Measurements from ENCODE around the gene AAMDC. TPM values are rescaled to one million over a fixed set of nuclear protein-coding genes. Genes with fewer than 3 reads are reported as not detected.
"Not testable (repeated sequence)": the region's sequence is repeated elsewhere in the genome, so short reads cannot be mapped to it uniquely, and the experiment has no call there.

The AAMDC gene
- polyA plus RNA-seq, 3 donors = 43.2 to 55.6 (median 49.4) TPM

- no peak for DNase-seq (ENCODE audit: extremely low read depth in 1 of 11, low read depth in 9 of 11, low spot score in 4 of 11)
Observed at GRCh38 chr11:77806415-77806814, 14.5 kb upstream of the AAMDC start.

DNA sequence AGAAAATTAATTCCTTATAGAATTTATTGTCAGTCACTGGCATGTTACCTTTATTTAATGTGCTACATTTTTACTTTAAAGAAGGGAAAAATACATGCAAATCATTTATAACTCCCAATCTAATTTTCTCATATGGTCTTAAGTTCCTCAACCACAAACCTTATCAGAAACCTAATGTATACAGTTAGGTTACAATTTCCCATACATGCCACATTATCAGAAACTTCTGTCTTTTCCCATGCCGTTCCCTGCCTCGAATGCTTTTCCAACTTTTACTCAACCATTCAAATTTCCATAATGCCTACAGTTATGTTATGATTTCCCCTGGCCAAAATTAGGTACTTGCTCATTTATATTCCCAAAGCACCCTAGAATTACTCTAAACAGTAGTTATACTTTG, 14.0 kb upstream of the AAMDC start:
- no peak for DNase-seq (ENCODE audit: extremely low read depth in 1 of 11, low read depth in 9 of 11, low spot score in 4 of 11)

GRCh38 chr11:77813256-77813655, 7.7 kb upstream of the AAMDC start:
- DNase-seq (ENCODE audit: extremely low read depth in 1 of 11, low read depth in 9 of 11, low spot score in 4 of 11) = no peak

DNA sequence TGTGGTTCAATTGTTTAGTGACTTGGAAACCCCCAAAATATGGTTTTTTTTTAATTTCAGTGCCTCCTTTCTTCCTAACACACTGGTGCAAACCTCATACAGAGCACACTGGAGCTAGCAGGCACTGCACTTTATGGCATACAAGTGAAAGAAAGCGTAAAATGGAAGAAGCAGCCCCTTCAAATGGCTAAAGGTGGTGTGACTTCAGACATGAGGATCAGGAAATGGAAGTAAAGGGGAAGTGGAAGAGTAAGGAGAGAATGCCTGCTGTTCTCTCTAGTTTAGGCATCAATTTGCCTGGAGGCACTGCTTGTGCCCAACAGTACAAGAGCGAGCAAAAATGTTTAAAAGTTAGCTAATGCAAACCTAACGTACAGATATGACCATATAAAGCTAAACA, 6.1 kb upstream of the AAMDC start:
- DNase-seq (ENCODE audit: extremely low read depth in 1 of 11, low read depth in 9 of 11, low spot score in 4 of 11) = no peak

DNA sequence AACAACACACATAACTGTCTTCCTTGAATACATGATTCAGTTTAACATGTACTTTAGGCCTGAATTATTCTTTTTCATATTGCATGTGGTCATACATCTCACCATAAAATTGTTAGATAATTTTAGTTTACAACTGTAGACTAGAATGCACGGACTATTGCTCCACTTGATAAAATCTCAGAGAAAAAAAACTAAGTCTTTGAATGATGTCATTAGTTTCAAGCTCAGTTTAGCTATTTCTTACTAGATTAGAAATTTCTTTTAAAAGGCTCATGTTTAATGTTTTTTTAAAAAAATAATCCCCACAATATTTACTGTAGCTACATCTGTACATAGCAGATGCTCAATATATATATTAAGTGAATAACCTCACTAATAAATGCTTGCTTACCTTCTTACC, 5.5 kb upstream of the AAMDC start:
- DNase-seq (ENCODE audit: extremely low read depth in 1 of 11, low read depth in 9 of 11, low spot score in 4 of 11) = no peak

DNA sequence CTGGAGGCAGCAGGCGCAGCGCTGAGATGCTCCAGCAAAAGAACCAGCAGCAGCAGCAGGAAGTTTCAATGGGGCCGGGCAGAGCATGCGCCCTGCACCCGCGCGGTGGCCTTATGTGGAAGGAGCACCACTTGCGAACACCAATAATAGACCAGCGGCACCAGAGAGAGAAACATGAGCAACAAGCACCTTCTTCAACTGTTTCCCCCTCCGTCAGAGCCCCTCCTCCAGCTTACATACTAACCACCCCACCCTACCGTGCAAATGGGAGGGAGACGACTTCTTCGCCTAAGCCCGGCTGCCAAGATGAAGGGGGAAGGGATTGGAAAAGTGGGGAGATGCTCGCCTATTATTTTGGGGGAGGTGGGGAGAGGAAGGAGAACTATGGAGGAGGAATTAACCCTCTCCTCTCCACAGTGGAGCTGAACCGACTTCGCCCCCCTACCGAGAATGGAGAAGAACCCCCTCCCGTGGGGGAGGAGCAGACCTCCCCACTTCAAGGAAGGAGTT, 1.5 kb upstream of the AAMDC start:
- peak; percentile 55 to 80 (median 70) for DNase-seq (ENCODE audit: extremely low read depth in 1 of 11, low read depth in 9 of 11, low spot score in 4 of 11)

DNA sequence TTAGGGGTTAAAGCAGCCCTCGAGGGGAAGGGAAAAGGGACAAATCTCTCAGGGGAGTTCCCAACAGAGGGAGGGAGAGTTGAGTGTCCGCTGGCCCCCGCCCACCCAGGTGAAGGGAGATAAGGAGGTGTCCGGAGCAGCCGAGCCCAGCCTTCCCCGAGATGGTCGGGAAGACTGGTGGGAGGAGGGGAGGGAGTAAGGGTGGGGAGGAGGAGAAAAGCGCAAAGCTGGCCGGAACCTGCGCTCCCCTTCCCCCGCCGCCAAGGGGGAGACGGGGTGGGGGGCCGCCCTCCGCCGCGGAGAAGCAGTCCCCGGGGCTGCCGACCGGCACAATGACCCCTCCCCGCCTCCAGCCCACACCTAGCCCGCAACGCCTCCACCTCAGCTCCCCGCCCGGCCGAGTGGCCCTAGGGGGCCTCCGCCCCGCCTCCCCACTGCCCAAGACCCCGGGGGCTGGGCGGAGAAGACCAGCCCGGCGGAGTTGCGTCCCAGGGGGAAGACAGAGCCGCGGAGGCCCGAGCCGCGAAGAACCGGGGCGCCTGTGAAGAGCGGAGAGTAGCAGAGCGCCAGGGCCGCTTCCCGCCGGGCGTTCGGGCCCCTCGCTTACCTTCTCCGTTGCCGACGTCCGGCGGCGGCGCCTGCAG, 901 bp upstream of the AAMDC start:
- peak; percentile 10 to 45 (median 41) for DNase-seq (ENCODE audit: extremely low read depth in 1 of 11, low read depth in 9 of 11, low spot score in 4 of 11)

DNA sequence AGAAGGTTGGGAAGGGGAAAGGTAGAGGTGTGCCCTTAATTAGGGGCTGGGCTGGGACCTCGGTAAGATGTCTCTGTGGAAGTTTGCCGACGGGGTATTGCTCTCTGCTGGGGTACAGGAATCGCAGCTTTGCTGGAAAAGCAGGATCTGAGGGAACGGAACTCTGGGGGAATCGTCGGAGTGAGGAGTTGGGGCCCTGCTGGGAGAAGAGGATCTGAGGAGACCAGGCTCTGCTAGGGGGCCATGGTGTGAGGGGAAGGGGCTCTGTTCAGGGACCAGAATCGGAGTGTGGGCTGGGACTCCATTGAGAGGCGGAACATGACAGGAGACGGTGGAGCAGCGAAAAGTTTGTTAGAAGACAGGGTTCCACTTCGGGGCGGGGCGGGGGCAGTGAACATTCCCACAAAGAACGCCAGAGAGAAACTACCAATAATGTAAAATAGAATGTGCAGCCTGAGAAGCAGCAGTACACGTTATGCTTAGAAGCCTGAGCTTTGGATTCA, 456 bp downstream of the AAMDC start:
- DNase-seq (ENCODE audit: extremely low read depth in 1 of 11, low read depth in 9 of 11, low spot score in 4 of 11) = peak in 8 of 11 donors; percentile 7 to 45 (median 20)

DNA sequence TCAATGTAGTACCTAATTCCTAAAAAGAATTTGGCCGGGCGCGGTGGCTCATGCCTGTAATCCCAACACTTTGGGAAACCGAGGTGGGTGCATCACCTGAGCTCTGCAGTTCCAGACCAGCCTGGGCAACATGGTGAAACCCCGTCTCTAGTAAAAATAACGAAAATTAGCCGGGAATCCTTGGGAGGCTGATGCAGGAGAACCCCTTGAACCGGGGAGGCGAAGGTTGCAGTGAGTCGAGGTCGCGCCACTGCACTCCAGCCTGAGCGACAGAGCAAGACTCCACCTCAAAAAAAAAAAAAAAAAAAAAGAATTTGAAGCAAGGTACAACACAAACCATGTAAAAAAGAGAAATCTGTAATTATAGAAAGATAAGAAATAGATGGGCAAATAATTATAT, 1.2 kb downstream of the AAMDC start:
- not testable (repeated sequence) for DNase-seq (ENCODE audit: extremely low read depth in 1 of 11, low read depth in 9 of 11, low spot score in 4 of 11)

GRCh38 chr11:77823775-77824174, 2.8 kb downstream of the AAMDC start:
- peak in 3 of 11 donors; percentile 4 to 12 (median 12) for DNase-seq (ENCODE audit: extremely low read depth in 1 of 11, low read depth in 9 of 11, low spot score in 4 of 11)

DNA sequence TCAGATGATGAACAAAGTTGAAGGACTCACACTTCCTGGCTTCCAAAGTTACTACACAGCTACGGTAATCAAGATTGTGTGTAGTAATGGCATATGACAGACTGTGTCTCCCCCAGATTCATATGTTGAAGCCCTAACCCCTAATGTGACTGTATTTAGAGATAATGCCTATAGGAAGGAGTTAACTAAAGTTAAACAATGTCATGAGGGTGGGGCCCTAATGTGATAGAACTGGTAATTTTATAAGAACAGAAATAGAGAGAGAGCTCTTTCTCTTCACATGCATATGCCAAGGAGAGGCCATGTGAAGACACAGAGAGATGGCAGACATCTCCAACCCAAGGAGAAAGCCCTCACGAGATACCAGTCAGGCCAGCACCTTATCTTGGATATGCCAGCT, 8.0 kb downstream of the AAMDC start:
- DNase-seq (ENCODE audit: extremely low read depth in 1 of 11, low read depth in 9 of 11, low spot score in 4 of 11) = no peak

DNA sequence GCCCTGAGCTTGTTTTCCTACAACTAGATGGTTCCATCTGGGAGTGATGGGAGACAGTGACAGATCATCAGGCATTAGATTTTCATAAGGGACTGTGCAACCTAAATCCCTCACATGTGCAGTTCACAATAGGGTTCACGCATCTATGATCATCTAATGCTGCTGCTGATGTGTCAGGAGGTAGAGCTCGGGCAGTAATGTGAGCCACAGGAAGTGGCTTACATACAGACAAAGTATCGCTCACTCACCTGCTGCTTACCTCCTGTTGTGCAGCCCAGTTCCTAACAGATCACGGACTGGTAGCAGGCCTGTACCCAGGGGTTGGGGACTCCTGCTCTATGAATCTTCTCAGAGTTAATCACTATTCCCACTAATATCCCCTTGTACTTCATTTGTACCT, 12.4 kb downstream of the AAMDC start:
- no peak for DNase-seq (ENCODE audit: extremely low read depth in 1 of 11, low read depth in 9 of 11, low spot score in 4 of 11)

- DNase-seq (ENCODE audit: extremely low read depth in 1 of 11, low read depth in 9 of 11, low spot score in 4 of 11) = no peak
Observed at GRCh38 chr11:77842441-77843121, 21.6 kb downstream of the AAMDC start.

- DNase-seq (ENCODE audit: extremely low read depth in 1 of 11, low read depth in 9 of 11, low spot score in 4 of 11) = not testable (repeated sequence)
Observed at GRCh38 chr11:77843700-77844099, 22.8 kb downstream of the AAMDC start.

GRCh38 chr11:77851503-77851902, 30.6 kb downstream of the AAMDC start:
- no peak for DNase-seq (ENCODE audit: extremely low read depth in 1 of 11, low read depth in 9 of 11, low spot score in 4 of 11)

DNA sequence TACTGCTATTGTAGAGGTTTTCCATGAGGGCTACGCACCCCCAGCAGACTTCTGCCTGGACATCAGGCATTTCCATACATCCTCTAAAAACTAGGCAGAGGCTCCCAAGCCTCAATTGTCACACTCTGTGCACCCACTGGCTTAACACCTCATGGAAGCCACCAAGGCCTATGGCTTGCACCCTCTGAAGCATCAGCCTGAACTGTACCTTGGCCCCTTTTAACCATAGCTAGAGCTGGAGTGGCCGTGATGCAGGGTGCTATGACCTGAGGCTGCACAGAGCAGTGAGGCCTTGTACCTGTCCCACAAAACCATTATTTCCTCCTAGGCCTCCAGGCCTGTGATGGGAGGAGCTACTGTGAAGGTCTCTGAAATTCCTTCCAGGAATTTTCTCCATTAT, 33.9 kb downstream of the AAMDC start:
- DNase-seq (ENCODE audit: extremely low read depth in 1 of 11, low read depth in 9 of 11, low spot score in 4 of 11) = no peak

DNA sequence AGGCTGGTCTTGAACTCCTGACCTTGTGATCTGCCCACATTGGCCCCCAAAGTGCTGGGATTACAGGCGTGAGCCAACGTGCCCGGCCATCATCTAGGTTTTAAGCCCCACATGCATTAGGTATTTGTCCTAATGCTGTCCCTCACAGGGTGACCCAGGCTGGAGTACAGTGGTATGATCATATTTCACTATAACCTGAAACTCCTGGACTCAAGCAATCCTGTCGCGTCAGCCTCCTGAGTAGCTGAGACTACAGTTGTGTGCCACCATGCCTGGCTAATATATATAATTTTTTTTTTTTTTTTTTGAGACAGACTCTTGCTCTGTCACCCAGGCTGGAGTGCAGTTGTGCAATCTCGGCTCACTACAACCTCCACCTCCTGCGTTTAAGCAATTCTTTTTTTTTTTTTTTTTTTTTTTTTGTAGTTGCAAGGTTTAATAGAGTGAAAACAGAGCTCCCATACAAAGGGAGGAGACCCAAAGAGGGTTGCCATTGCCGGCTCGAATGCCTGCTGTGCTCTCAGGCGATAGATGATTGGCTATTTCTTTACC, 37.0 kb downstream of the AAMDC start:
- not testable (repeated sequence) for DNase-seq (ENCODE audit: extremely low read depth in 1 of 11, low read depth in 9 of 11, low spot score in 4 of 11)

GRCh38 chr11:77861444-77861843, 40.5 kb downstream of the AAMDC start:
- not testable (repeated sequence) for DNase-seq (ENCODE audit: extremely low read depth in 1 of 11, low read depth in 9 of 11, low spot score in 4 of 11)

GRCh38 chr11:77865805-77866204, 44.9 kb downstream of the AAMDC start:
- DNase-seq (ENCODE audit: extremely low read depth in 1 of 11, low read depth in 9 of 11, low spot score in 4 of 11) = no peak

DNA sequence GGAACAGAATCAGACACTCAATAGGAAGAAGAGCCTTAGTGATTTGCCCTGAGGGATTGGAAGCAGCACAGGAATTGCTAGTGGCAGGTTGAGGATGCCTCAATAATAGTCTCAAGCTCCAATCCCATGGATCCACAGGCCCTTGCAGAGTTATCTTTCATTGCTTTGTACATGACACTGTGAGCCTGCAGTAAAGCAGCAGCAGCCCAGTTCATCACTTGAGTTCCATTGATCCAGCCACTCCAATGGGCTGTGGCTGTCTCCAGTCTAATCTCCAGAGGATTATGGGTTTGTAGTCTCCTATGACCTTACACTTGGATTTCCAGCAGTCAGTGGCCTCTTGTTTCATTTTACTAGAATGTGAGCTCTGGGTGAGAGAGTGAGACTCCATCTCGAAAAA, 45.4 kb downstream of the AAMDC start:
- no peak for DNase-seq (ENCODE audit: extremely low read depth in 1 of 11, low read depth in 9 of 11, low spot score in 4 of 11)
